SK-MEL-5 (cell line): ENCODE measurements around the gene SIPA1. TPM values are rescaled to one million over a fixed set of nuclear protein-coding genes. Genes with fewer than 3 reads are reported as not detected.

Source experiments
- DNase-seq: peaks from one replicate; pipeline ENCODE4 v3.0.0-alpha.2; 2016; ENCODE audit warnings: low read depth, low spot score
- in situ Hi-C: cut with HindIII; loops from 2 replicates; pipeline ENCODE4 v1.10.0; 2016; ENCODE audit warnings: low sequenced_read_pairs, high pct_unique_total_duplicates, low pct_unique_long_range_greater_than_20kb
- total RNA-seq: library from RNA; depleted of rRNA; stranded (reverse); fragments of >200 nt; shearing (Covaris generic); gene quantifications from 2 replicates; pipeline ENCODE4 v1.2.3, GENCODE V29; 2014

The SIPA1 gene
- total RNA-seq, 1 experiment from 2014 or later, result 13.7 TPM

DNA sequence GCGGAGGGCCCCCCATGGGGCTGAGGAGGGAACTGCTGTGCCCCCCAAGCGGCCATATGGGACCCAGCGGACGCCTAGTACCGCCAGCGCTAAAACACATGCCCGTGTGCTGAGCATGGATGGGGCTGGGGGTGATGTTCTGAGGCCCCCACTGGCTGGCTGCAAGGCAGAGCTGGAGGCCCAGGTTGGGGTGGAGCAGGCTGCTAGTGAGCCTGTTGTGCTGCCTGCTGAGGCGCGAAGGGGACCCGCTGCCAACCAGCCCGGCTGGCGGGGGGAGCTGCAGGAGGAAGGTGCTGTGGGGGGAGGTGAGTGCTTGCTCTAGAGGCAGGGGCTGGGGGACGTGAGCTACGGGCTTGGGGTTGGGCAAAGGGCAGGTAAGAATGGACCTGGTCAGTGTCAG, 19.1 kb upstream of the SIPA1 start:
- no peak for DNase-seq
- in situ Hi-C loops, result no loop called here

DNA sequence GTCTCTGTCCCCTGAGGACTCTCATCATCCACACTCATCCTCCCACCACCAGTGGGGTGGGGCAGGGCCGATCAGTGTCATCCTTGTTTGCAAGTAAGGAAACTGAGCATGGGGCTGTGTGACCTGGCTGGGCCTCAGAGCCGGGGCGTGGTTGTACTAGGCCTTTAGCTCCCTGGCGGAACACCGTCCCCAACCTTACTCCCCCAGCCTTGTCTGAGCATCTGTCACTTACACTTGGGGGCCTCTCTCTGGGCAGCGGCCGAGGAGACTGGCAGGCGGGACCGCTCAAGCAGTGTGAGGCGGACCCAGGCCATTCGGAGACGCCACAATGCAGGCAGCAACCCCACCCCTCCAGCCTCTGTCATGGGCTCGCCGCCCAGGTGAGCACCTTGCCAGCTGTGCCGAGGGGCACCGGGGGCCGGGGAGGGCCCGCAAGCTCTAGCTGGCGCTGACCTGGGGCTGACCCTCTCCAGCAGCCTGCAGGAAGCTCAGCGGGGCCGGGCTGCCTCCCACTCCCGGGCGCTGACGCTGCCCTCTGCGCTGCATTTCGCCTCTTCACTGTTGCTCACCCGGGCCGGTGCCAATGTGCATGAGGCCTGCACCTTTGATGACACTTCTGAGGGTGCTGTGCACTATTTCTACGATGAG, 18.5 kb upstream of the SIPA1 start:
- in situ Hi-C loops, result no loop called here
- no peak for DNase-seq

DNA sequence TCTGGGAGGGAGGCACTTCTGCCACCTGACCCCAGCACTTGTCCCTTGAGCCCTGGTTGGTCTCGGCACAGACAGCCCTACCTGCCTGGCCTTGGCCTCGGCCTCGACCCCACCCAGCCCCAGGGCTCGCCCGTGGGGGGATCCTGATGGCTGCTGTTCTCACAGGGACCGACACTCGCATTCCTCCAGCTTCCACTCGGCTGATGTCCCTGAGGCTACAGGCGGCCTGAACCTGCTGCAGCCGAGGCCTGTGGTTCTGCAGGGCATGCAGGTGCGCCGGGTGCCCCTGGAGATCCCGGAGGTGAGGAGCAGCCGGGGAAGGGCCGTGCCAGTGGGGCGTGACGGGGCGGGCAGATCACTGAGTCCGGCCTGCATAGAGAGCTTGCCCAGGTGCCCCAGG, 17.2 kb upstream of the SIPA1 start:
- in situ Hi-C loops, result no loop called here
- no peak for DNase-seq

DNA sequence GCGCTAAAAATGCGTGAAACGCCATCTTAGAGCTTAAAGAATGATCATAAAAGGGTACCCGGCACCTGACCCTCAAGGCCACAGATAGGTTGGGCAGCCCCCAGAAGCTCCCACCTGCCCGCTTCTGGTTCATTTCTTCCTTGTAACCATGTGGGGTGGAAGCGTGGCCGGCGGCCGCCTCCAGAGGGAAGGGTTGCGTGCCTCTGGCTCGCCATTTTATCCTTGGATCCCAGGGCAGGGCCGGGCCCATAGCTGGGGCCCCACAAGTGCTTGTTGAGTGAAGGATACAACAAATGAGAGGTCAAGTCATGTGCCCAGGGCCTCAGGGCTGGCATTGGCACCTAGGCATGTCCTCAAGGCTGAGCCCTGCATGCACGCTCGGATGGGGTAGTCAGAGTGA, 16.4 kb upstream of the SIPA1 start:
- no peak for DNase-seq
- in situ Hi-C loops, result no loop called here

GRCh38 chr11:65622011-65622410, 15.9 kb upstream of the SIPA1 start:
- DNase-seq, result no peak
- in situ Hi-C loops, result no loop called here

DNA sequence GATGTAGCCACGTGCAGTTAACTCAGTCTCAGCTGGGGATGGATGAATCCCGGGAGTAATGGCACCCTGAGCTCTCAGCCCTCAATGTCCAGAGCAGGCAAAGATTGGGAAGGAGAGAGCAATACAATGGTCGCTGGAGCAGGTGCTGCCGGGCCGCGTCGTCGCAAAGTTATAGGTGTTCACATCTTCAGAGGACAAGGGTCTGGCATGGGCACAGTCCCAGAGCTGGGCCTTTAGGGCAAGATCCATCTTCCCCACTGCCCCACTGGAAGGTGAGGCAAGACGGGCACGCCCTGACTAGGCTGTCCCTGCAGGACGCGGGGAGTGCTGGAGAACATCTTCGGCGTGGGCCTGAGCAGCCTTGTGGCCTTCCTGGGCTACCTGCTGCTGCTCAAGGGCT, 14.7 kb upstream of the SIPA1 start:
- no peak for DNase-seq
- in situ Hi-C loops, result no loop called here

DNA sequence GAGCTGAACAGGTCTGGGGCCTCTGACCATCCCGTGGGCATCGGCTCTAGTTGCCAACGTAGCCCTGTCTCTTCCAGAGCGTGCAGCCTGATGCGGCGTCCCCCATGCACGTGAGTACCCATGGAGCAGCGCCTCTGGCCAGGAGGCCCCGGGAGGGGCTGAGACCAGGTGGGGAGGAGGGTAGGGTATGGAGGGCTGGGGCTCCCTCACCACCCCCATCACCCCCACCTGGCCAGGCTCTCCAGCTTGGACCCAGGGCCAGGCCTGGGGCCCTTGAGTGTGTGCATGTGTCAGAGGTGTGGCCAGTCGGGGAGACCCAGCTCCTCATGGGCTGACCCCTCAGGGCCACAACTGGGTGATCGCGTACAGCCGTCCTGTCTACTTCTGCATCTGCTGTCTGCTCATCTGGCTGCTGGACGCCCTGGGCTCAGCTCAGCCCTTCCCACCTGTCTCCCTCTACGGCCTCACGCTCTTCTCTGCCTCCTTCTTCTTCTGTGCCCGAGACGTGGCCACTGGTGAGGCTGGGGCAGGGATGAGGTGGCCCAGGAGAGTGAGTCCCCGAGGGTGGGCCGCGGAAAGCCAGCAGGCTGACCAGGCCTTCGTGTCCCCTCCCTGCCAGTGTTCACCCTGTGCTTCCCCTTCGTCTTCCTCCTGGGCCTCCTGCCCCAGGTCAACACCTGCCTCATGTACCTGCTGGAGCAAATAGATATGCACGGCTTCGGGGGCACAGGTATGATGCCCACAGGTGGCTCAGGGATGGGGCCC, 13.9 kb upstream of the SIPA1 start:
- in situ Hi-C loops, result no loop called here
- DNase-seq, result no peak

DNA sequence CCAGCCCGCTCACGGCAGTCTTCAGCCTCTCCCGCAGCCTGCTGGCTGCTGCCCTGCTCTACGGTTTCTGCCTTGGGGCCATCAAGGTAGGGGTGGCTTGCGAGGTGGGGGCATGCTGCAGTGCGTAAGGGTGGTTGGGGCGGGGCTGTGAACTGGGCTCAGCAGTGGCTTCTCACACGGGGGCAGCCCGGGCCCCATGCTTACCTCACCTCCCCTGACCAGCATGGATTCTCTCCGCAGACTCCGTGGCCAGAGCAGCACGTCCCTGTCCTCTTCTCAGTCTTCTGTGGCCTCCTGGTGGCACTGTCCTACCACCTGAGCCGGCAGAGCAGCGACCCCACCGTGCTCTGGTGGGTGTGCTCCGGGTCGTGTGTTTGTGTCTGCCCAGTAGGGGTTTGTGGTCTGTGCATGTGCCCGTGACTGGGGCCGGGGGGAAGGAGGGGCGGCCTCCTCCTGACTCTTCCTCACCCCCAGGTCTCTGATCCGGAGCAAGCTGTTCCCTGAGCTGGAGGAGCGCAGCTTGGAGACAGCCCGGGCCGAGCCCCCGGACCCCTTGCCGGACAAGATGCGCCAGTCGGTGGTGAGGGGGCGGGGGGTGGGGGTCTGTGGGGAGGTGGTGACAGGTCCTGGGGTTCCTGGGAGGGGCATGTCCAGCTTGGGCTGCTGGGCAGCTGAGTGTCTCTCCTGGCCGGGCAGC, 12.8 kb upstream of the SIPA1 start:
- in situ Hi-C loops, result no loop called here
- no peak for DNase-seq

DNA sequence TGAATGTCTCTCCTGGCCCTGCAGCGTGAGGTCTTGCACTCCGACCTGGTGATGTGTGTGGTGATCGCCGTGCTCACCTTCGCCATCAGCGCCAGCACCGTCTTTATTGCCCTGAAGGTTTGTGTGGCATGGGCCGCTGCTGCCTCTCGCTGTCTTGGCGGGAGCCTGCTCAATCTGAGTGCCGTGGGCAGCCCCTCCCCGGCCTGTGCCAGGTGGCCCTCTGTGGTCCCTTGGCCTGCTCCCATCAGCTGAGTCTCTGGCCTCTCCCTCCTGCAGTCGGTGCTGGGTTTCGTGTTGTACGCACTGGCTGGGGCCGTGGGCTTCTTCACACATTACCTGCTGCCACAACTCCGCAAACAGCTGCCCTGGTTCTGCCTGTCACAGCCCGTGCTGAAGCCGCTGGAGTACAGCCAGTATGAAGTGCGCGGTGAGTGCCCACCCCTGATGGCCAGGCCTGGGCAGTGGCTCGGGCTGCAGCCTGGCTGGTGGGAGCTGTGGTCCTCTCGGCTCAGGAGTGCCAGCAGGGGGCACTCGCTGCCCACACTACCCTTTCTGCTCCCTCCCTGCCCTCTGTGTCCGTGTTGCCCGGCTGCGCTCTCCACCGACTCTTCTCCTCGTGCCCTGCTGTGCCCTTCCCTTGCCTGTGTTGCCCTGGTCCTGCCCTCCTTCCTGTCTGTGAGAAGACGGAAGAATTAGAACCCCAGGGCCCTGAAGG, 12.1 kb upstream of the SIPA1 start:
- in situ Hi-C loops, result no loop called here
- DNase-seq, result peak; percentile 68

DNA sequence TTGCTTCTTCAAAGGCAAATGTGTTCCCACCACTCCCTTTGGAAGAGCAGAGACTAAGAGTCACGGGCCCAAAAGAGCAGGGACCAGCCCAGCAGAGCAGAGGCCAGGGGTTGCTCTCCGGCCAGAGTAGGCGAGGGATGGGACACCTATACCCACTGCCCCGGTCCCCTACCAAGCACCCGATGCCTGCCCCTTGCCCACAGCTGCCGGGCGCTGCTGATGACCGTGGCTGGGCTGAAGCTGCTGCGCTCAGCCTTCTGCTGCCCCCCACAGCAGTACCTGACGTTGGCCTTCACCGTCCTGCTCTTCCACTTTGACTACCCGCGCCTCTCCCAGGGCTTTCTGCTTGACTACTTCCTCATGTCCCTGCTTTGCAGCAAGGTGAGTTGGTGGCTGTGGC, 10.7 kb upstream of the SIPA1 start:
- in situ Hi-C loops, result no loop called here
- no peak for DNase-seq

DNA sequence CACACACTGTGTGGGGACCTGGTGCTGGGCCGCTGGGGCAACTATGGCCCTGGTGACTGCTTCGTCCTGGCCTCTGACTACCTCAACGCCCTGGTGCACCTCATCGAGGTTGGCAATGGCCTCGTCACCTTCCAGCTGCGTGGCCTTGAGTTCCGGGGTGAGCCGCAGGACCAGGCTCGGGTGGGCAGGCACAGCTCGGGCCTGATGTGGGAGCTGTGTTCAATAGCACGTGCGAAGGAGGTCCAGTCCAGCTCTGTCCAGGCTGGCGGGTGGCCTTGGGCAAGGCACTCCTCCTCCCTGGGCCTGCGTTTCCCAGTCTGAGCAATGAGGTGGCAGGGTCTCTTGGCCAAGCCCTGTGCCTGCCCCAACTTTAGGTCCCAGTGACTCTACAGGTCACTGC, 8.3 kb upstream of the SIPA1 start:
- in situ Hi-C loops, result no loop called here
- DNase-seq, result no peak

- no peak for DNase-seq
- in situ Hi-C loops, result no loop called here
Observed at GRCh38 chr11:65630215-65630614, 7.7 kb upstream of the SIPA1 start.

DNA sequence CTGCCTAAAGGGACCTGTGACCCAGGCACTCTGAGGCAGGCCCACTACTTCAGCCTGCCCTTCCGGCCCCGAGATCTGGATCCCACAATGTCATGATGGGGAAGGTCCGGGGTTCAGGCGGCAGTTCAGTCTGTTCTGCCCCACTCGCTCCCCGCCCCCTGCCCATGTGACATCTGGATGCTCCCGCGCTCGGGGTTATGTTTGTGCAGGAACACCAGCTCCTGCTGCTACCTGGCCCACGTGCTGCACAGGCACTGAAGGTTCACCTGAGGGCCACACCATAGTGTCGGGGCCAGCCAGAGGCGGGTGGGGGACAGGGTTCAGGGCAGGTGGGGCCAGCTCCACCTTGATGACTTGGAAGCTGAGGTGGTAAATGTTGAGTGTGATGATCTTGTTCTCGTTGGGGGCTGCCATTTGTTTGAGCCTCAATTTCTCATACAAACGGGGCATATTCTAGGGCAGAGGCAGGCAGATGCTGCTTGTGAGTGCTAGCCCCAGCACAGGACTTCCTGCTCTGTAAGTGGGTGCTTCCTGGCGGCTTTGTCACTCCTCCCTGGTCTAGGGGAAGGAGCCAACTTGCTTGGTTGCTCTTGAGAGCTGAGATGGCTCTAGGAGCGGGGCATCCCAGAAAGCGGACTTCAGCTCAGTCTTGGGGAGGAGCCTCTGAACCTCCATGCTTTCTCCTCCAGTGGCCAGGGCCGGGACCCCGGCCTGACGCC, 4.4 kb upstream of the SIPA1 start:
- in situ Hi-C loops, result no loop called here
- no peak for DNase-seq

DNA sequence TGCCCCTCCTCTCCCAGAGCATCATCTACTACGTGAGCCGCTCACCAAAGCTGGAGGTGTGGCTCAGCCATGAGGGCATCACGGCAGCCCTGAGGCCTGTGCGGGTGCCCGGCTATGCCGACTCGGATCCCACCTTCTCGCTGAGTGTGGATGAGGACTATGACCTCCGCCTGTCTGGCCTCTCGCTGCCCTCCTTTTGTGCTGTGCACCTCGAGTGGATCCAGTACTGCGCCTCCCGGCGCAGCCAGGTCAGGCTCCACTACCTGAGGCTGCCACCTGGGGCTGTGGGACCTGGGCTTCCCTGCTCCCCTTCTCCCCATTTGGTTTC, 3.8 kb upstream of the SIPA1 start:
- no peak for DNase-seq
- in situ Hi-C loops, result no loop called here

- in situ Hi-C loops, result no loop called here
- no peak for DNase-seq
Observed at GRCh38 chr11:65634440-65634839, 3.5 kb upstream of the SIPA1 start.

DNA sequence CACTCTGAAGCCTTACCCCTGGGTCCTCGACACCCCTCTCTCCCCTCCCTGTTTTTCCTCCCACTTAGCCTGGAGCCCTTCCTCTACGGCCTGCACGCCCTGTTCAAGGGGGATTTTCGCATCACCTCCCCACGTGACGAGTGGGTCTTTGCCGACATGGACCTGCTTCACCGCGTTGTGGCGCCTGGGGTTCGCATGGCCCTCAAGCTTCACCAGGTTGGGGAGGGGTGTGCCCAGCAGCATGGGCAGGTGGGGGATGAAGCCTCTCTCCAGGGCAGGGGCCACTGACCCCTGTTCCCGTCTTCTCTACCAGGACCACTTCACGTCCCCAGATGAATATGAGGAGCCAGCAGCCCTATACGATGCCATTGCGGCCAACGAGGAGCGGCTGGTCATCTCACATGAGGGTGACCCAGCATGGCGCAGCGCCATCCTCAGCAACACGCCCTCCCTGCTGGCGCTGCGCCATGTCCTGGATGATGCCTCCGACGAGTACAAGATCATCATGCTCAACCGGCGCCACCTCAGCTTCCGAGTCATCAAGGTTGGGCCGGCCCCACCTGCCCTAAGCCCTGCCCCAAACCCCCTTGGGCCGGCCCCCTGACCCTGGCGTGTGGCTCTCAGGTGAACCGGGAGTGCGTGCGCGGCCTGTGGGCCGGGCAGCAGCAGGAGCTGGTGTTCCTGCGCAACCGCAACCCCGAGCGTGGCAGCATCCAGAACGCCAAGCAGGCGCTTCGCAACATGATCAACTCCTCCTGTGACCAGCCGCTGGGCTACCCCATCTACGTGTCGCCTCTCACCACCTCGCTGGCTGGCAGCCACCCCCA, 2.8 kb upstream of the SIPA1 start:
- in situ Hi-C loops, result no loop called here
- DNase-seq, result no peak
